GM18909 (cell line): ENCODE data around the gene ARID3A.

Experiments
- ATAC-seq: cut with Tn5 transposase; IDR thresholded peaks from one replicate; pipeline ENCODE4 v1.9.1; 2021; ENCODE audit warnings: mild to moderate bottlenecking; ENCODE audit not compliant: unreplicated experiment, poor library complexity

The ARID3A gene

DNA sequence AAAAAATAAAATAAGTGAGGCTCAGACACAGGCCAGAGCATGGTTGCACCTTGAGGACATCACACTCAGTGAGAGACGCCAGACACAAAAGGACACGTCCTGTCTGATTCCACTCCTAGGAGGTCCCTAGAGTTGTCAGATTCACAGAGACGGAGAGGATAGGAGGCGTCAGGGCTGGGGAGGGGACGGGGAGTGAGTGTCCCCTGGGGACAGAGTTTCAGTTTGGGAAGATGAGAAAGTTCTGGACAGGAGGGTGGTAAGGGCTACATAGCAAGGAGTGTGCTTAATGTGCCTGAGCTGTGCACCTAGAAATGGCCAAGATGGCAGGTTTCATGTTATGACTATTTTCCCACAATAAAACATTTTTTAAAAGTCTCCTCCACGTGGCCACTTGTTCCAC, 72.2 kb downstream of the ARID3A start:
- no peak for ATAC-seq

DNA sequence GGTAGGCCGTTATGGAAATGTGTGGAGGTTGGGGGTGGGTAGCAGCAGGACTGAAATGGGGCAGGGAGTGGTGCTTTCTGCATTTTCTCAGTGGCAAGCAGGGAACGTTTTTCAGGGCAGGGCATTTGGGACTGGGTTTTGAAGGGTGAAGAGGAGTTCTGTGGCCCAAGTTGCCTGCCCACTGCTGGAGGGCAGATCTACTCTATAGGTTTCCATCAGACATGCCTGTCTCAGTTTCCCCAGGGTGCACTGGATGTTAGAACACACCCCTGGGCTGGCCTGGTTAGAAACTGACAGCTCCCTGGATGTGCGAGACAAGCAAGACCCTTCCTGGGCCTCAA, 73.5 kb downstream of the ARID3A start:
- ATAC-seq = no peak

DNA sequence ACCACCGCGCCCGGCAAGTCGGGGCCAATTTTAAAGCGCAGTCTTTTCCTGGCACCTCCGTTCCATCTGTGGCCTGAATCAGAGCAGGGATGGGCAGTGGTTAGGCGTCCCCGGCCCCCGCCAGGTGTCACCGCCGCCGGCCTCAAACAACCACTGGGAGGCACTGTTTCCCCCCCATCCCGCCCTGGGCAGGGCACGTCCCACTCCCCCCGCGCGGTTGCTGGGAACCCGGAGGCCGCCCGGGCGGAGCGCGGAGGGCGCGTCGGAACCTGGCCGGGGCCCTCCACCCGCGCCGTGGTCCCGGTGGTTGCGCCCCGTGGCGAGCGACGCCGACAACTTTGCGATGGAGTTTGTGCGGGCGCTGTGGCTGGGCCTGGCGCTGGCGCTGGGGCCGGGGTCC, 74.3 kb downstream of the ARID3A start, which contains the start of gene GRIN3B:
TSS of gene GRIN3B (plus strand) at position 325 of the 400 bp plus-strand sequence. CDS start at position 344, 19 bp downstream.
- no peak for ATAC-seq

DNA sequence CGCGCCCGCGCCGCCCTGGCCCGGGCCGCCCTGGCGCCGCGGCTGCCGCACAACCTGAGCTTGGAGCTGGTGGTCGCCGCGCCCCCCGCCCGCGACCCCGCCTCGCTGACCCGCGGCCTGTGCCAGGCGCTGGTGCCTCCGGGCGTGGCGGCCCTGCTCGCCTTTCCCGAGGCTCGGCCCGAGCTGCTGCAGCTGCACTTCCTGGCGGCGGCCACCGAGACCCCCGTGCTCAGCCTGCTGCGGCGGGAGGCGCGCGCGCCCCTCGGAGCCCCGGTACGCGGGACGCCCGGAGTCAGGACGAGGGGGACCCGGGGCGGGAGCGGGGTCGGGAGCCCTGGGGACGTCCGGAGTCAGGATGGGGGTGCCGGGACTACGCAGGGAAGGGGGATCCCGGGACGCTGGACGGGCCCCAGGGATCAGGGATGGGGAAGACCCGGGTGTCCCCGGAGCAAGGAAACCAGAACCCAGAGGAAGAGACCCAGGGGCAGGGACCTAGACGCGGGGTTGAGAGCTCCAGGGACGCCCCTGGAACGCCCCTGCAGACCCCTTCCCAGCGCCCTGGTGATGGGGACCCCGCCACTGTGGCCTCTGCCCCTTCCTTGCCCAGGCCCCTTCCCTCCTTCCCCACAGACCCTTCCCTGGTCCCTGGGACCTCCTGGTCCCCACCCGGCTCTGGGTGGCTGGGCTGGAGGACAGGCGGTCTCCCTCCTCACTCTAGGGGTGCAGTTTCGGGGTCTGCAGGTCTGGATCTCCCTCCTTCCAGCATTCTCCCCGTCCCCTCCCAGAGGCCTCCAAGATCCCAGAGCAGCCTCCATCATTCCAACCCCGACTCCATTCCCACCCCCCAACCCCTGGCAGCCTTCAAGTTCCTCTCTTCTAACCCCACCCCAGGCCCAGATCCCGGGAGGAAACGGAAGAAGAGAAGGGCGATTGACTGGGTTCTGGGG, 75.0 kb downstream of the ARID3A start:
- ATAC-seq = no peak

DNA sequence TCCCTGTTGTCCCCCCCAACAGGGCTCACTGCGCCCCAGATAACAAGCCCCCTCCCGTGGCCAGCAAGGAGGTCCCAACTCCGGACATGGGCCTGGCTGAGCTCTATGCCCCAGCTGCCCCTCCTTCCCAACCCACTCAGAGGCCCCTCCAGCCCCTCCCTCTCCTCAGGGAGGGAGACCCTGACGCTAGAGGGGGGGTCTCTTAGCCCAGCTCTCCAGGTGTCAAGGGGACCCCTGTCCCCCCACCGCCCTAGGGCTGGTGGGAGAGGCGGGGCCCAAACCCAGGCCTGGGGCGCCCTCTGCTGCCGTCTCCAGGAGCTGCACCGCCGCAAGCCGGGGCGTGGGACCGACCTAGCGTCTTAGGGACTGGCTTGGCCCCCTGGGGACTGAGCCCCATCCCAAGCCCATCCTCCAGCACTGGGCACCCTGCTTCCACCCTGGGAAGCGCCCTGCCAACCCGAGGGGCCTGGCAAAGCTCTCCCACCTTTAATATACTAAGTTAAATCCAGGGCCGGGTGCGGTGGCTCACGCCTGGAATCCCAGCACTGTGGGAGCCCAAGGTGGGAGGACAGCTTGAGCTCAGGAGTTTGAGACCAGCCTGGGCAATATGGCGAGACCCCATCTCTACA, 75.8 kb downstream of the ARID3A start:
- no peak for ATAC-seq

DNA sequence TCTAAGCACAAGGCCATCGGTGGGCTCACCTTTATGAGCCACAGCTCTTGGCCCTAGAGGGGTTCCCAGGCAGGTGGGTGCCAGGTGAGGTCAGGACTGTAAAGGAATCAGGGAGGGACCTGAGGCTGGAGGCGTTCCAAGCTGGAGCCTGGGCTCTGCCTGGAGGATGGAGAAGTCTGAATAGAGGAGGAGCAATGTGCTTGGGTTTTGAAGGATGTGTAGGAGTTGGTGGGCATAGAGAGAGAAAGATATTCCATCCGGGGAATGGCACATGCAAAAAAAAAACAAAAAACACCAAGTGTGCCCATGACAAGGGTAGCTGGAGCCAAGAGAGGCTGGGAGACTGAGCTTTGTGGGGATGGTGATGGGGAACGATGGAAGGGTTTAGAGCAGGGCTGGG, 76.8 kb downstream of the ARID3A start:
- ATAC-seq = no peak

DNA sequence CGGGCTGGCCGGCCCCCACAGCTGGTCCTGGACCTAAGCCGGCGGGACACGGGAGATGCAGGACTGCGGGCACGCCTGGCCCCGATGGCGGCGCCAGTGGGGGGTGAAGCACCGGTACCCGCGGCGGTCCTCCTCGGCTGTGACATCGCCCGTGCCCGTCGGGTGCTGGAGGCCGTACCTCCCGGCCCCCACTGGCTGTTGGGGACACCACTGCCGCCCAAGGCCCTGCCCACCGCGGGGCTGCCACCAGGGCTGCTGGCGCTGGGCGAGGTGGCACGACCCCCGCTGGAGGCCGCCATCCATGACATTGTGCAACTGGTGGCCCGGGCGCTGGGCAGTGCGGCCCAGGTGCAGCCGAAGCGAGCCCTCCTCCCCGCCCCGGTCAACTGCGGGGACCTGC, 77.4 kb downstream of the ARID3A start:
- no peak for ATAC-seq

DNA sequence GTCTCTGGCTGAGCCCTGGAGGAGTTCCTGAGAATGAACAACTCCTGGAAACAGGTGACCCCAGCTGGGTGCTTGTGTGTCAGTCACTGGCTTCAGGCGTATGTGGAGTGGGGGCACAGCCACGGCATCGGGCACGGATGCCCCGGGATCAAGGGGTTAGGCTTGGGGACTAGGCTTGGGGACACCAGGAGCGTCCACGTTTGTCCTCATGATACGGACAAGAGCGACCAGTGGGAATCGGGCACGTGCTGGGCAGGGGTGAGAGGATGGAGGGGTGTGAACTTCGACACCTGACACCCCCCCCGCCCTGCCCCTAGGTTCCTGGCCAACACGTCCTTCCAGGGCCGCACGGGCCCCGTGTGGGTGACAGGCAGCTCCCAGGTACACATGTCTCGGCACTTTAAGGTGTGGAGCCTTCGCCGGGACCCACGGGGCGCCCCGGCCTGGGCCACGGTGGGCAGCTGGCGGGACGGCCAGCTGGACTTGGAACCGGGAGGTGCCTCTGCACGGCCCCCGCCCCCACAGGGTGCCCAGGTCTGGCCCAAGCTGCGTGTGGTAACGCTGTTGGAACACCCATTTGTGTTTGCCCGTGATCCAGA, 78.5 kb downstream of the ARID3A start:
- no peak for ATAC-seq

DNA sequence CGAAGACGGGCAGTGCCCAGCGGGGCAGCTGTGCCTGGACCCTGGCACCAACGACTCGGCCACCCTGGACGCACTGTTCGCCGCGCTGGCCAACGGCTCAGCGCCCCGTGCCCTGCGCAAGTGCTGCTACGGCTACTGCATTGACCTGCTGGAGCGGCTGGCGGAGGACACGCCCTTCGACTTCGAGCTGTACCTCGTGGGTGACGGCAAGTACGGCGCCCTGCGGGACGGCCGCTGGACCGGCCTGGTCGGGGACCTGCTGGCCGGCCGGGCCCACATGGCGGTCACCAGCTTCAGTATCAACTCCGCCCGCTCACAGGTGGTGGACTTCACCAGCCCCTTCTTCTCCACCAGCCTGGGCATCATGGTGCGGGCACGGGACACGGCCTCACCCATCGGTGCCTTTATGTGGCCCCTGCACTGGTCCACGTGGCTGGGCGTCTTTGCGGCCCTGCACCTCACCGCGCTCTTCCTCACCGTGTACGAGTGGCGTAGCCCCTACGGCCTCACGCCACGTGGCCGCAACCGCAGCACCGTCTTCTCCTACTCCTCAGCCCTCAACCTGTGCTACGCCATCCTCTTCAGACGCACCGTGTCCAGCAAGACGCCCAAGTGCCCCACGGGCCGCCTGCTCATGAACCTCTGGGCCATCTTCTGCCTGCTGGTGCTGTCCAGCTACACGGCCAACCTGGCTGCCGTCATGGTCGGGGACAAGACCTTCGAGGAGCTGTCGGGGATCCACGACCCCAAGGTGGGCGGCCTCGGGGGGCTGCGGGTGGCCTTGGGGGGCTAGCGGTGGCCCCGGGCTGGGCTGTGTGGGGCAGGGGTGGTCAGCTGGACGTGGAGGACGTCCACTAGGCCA, 79.2 kb downstream of the ARID3A start:
- ATAC-seq = no peak

DNA sequence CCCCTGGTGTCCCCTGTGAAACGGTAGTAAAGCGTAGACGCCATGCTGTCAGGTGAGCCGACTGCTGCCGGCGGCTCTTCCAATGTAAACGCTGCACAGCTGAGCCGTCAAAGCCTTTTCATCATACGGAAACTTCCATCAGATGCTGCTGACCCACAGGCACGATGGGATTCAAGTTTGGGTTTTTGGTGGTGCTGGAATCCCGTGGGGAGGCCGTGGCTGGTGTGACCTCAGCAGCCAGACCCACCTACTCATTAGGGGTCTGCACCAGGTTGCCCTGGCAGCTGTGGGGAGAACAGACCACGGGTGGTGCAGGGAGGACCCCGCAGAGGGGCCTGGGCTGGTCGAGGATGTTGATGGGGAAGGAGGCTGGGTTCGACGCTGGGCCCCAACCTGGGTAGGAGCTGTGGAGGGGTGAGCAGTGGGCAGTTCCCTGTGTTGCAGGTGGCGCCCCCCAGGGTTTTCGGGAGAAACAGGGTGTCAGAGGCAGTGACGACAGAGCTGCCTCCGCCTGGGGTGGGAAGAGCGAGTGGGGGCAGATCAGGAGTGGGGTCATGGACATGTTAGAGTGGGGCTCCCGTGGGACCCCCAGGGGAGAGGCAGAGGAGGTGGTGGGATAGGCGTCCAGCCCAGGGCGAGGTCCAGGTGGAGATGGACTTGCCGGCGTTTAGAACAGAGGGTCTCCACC, 81.0 kb downstream of the ARID3A start:
- no peak for ATAC-seq

DNA sequence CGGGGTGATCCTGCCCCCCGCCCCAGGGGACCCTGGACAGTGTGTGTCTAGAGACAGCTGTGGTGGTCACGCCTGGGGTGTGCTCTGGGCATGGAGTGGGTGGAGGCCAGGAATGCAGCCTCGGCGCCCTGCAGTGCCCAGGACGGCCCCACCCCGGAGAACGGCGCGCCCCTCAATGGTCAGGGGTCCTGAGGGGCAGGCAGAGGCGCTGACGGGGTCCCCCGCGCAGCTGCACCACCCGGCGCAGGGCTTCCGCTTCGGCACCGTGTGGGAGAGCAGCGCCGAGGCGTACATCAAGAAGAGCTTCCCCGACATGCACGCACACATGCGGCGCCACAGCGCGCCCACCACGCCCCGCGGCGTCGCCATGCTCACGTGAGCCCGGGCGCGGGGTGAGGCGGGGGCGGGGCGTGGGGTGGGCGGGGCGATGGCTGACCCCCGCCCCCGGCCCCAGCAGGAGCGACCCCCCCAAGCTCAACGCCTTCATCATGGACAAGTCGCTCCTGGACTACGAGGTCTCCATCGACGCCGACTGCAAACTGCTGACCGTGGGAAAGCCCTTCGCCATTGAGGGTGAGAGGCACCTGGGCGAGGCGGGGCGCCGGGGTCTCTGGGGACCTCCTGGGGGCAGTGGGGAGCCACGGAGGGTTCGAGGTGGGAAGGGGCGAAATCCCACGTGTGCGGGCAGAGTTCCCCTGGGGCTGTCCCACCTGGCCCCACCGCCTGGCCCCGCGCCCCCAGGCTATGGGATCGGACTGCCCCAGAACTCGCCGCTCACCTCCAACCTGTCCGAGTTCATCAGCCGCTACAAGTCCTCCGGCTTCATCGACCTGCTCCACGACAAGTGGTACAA, 81.8 kb downstream of the ARID3A start:
- ATAC-seq = no peak

DNA sequence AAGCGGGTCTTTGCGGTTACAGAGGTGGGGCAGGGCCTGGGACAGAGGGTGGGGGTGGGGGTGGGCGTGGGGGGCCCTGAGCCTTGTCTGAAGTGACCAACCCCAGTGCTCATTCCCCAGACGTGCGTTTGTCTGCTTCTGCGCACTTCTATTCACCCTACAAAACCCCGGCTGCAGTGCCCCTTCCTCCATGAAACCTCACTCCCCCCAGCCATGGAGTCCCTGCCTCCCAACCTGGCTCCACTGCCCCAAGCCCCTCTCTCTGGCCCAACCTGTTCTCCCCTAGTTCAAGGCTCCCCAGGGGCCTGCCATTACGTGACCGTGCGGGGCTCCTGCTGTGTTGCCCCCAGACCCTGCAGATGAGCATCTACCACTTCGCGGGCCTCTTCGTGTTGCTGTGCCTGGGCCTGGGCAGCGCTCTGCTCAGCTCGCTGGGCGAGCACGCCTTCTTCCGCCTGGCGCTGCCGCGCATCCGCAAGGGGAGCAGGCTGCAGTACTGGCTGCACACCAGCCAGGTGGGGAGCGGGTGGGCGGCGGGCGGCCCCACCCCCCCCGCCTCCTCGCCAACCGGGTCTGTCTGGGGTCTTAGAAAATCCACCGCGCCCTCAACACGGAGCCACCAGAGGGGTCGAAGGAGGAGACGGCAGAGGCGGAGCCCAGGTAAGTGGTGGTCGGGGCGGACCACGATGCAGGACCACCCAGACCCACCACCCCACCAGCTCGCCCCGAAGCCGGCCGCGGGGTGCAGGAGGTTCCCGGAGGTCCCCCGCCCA, 82.6 kb downstream of the ARID3A start:
- no peak for ATAC-seq

DNA sequence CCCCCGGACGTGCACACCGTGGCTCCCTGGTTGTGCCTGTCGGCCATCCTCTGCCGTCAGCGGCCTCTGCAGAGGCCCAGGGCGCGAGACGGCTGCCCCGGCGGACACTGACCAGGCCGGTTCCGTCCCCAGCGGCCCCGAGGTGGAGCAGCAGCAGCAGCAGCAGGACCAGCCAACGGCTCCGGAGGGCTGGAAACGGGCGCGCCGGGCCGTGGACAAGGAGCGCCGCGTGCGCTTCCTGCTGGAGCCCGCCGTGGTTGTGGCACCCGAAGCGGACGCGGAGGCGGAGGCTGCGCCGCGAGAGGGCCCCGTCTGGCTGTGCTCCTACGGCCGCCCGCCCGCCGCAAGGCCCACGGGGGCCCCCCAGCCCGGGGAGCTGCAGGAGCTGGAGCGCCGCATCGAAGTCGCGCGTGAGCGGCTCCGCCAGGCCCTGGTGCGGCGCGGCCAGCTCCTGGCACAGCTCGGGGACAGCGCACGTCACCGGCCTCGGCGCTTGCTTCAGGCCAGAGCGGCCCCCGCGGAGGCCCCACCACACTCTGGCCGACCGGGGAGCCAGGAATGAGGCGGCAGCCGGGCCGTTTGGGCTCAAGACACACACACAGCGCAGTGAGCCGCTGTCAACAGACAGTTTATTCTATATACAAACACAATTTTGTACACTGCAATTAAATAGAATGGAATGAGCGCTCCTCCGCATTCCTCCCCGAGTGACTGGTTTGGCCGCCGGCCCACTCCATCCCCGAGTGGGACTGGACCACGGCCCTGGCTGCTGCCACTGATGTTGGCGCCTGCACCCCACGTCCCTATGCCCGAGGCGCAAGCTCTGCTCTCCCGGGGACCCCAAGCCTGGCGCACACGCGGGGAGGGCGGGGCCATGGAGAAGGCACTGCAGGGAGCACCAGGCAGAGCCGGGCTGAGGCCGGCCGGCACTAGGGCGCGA, 83.5 kb downstream of the ARID3A start:
- ATAC-seq = no peak

DNA sequence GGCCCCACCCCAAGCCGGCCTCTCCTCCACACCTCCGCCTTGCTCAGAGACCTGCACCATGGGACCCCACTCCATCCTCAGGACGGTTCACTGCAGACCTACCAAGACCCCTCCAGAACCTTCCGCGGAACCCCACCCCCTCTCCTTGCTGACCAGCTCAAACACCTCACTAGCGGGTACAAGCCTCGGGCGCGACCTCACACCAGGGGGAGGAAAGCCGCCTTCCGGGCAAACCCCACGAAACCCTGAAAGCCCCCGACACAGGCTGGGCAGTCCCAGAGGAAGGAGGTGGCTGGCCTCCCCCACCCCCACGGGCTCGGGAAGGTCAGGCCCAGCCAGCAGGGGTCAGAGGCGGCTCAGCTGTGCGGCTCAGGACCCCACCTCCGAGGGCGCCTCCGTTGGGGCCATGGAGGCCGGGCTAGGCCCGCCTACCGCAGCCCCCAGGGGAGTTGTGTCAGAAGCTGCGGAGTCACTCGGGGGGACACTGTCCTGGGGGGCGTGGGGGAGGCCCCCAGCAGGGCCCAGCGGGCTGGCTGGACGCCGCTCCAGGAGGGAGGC, 84.2 kb downstream of the ARID3A start:
- ATAC-seq = no peak

DNA sequence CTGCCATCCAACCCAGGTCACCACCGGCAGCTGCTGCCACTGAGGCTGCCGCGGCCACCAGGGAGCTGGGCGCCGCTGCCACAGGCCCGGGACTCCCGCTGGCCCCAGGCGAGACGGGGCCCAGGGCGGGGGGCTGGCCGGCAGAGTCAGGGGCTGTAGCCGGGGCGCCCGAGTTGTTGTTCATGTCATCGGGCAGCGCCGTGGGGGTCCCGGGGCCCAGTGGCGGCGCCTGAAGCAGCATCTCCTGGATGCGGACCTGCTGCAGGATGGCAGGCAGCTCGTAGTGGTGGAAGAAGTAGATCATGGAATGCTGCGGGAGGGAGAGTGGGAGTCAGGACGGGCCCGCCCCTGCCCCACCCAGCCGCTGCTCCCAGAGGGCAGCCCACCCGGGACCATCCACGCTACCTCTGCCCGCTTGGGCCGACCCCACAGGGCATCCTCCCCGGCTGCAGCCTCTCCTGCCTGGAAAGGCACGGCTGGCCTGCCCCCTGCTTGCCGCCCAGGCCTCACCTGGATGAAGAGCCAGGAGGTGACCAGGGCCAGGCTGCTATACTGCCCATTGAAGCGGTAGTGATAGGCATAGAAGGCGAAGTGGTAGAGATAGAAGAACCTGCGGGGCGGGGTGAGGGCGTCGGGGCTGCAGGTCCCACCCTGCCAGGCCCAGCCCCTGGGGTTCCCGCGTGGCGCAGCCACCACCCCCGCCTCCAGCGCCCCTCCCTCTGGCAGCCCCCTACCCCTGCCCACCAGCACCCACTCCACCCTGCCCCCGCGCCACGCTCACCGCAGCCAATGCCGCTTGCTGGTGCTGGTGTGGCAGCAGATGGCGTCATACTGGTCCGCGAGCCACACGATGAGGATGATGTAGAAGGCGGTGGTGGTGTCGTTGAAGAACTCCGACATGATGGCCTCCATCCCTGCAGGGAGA, 85.0 kb downstream of the ARID3A start:
- ATAC-seq = no peak

DNA sequence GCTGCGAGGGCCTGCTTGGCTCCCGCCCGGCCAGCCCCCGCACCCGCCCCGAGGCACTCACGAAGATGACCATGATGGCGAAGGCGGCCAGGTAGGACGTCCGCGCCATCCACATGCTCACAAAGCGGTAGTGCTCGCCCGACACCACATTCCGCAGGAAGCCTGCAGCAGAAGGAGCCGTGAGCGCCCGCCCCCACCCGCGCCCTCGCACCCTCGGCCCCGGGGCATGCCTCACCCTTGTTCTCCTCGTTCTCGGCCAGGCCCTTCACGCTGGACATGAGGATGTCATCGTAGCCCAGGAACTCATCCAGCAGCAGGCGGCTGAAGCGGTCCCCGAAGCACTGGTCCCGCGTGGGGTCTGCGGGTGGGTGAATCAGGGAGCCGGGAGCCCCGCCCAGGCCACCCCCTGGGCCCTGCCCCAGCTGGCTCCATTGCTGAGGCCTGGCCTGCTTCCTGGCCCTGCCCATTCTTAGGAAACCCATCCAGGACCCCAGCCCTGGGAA, 86.0 kb downstream of the ARID3A start:
- no peak for ATAC-seq
